CD14-positive monocyte (primary cell): ENCODE results near the gene HOXA1. TPM values are rescaled to one million over a fixed set of nuclear protein-coding genes. Genes with fewer than 3 reads are reported as not detected.

Experiments
- DNase-seq, 3 donors: peaks; one replicate each; pipeline ENCODE4 v3.0.0-alpha.2; 2011 to 2022
- H2AFZ ChIP-seq: 2 replicates; pipeline ENCODE4 v1.6.0; 2012; ENCODE audit warnings: mild to moderate bottlenecking, low read depth, low read length, inconsistent platforms; ENCODE audit not compliant: insufficient read depth, poor library complexity, severe bottlenecking
- H3K27ac ChIP-seq, 2 donors: 1 replicate in 1 of 2; 2 replicates in 1 of 2; pipeline ENCODE4 v1.5.1; 2012 to 2013; ENCODE audit warnings: low read length in 2 of 2, control low read depth in 1 of 2, inconsistent platforms in 1 of 2, low read depth in 1 of 2, mild to moderate bottlenecking in 1 of 2
- H3K27me3 ChIP-seq, 2 donors: one replicate each; pipeline versions ENCODE4 v1.6.0 to v1.6.1; 2011 to 2013; ENCODE audit warnings: low read length in 2 of 2; ENCODE audit not compliant: control insufficient read depth in 2 of 2, insufficient read depth in 2 of 2
- H3K36me3 ChIP-seq, 2 donors: replicated peaks in 1 of 2; 1 replicate in 1 of 2; 2 replicates in 1 of 2; pipeline versions ENCODE4 v1.5.1 to v1.6.1; 2012 to 2013; ENCODE audit warnings: low read length in 2 of 2, control low read depth in 1 of 2, inconsistent platforms in 1 of 2, mild to moderate bottlenecking in 1 of 2; ENCODE audit not compliant: insufficient read depth in 2 of 2, control insufficient read depth in 1 of 2
- H3K4me1 ChIP-seq, 2 donors: 1 replicate in 1 of 2; 2 replicates in 1 of 2; pipeline versions ENCODE4 v1.5.1 to v1.6.1; 2012 to 2013; ENCODE audit warnings: low read length in 2 of 2, control low read depth in 1 of 2, inconsistent platforms in 1 of 2, mild to moderate bottlenecking in 1 of 2, moderate library complexity in 1 of 2; ENCODE audit not compliant: insufficient read depth in 2 of 2, control insufficient read depth in 1 of 2
- H3K4me2 ChIP-seq: replicated peaks from 2 replicates; pipeline ENCODE3; 2012; ENCODE audit warnings: low read length, moderate library complexity, mild to moderate bottlenecking; ENCODE audit not compliant: poor library complexity, severe bottlenecking; ENCODE audit errors: extremely low read depth
- H3K4me3 ChIP-seq, 3 experiments: fragments of 200-600 bp in 1 of 3; sonication (generic) in 1 of 3; replicated peaks in 1 of 3; 1 replicate in 2 of 3; 2 replicates in 1 of 3; pipeline ENCODE4 v1.5.1; 2011 to 2013; ENCODE audit warnings: low read length in 3 of 3, mild to moderate bottlenecking in 3 of 3, control low read depth in 2 of 3, low read depth in 2 of 3, inconsistent platforms in 1 of 3, moderate library complexity in 1 of 3
- H3K79me2 ChIP-seq: 2 replicates; pipeline ENCODE4 v1.6.0; 2012; ENCODE audit warnings: mild to moderate bottlenecking, control low read depth, inconsistent platforms, low read length, moderate library complexity; ENCODE audit not compliant: insufficient read depth
- H3K9ac ChIP-seq: 2 replicates; pipeline ENCODE4 v1.6.0; 2017; ENCODE audit warnings: low read length, mild to moderate bottlenecking; ENCODE audit not compliant: insufficient read depth, poor library complexity, severe bottlenecking
- H3K9me3 ChIP-seq, 2 donors: replicated peaks in 1 of 2; 1 replicate in 1 of 2; 2 replicates in 1 of 2; pipeline versions ENCODE4 v1.5.1 to v1.6.1; 2012 to 2013; ENCODE audit warnings: low read length in 2 of 2, control low read depth in 1 of 2; ENCODE audit not compliant: control insufficient read depth in 1 of 2, insufficient read depth in 1 of 2
- H4K20me1 ChIP-seq: 2 replicates; pipeline ENCODE4 v1.6.0; 2012; ENCODE audit warnings: mild to moderate bottlenecking, low read length, control low read depth, moderate library complexity; ENCODE audit not compliant: insufficient read depth
- H3K27ac Mint-ChIP-seq, 7 donors: one replicate each; pipeline ENCODE4 v1.8.0; 2020; ENCODE audit warnings: mild to moderate bottlenecking in 7 of 7, mixed read lengths in 7 of 7, moderate library complexity in 6 of 7, inconsistent platforms in 2 of 7
- H3K27me3 Mint-ChIP-seq, 3 donors: one replicate each; pipeline ENCODE4 v1.8.0; 2021 to 2022; ENCODE audit warnings: low read depth in 3 of 3, mild to moderate bottlenecking in 3 of 3, mixed read lengths in 3 of 3, moderate library complexity in 3 of 3, inconsistent platforms in 1 of 3
- H3K36me3 Mint-ChIP-seq, 2 donors: one replicate each; pipeline ENCODE4 v1.8.0; 2020; ENCODE audit warnings: mixed read lengths in 2 of 2, inconsistent platforms in 1 of 2, mild to moderate bottlenecking in 1 of 2
- H3K4me1 Mint-ChIP-seq: one replicate; pipeline ENCODE4 v1.8.0; 2020; ENCODE audit warnings: mild to moderate bottlenecking, mixed read lengths
- H3K4me3 Mint-ChIP-seq, 2 donors: one replicate each; pipeline ENCODE4 v1.8.0; 2020; ENCODE audit warnings: mild to moderate bottlenecking in 2 of 2, mixed read lengths in 2 of 2, moderate library complexity in 1 of 2
- H3K9me3 Mint-ChIP-seq, 7 donors: one replicate each; pipeline ENCODE4 v1.8.0; 2020 to 2022; ENCODE audit warnings: mixed read lengths in 7 of 7, mild to moderate bottlenecking in 6 of 7, moderate library complexity in 6 of 7, inconsistent platforms in 2 of 7
- WGBS: methylation state at CpG from one replicate; pipeline ENCODE4 v1.1.5; 2013; ENCODE audit warnings: missing lambda C conversion rate; ENCODE audit not compliant: insufficient coverage; 5-methylcytosine and 5-hydroxymethylcytosine counted together
- intact Hi-C, 2 donors: fragments of 100-400 bp; cut with micrococcal nuclease; formaldehyde crosslinking; loops; one replicate each; pipeline versions ENCODE4 v1.15.0 to v1.15.1; 2023
- polyA plus RNA-seq, 3 donors: library from polyadenylated mRNA; depleted of rRNA in 1 of 3; unstranded in 2 of 3; stranded (reverse) in 1 of 3; fragments of 300-500 nt in 2 of 3; fragments of >200 nt in 1 of 3; fragmentation: Illumina TruSeq in 2 of 3; gene quantifications; 1 replicate in 2 of 3; 2 replicates in 1 of 3; pipeline ENCODE4 v1.2.3, GENCODE V29; 2012 to 2021
- TF ChIP-seq, protein P1 (sequence below): fragments of 200-600 bp; IDR thresholded peaks from one replicate; pipeline ENCODE4 v1.8.0; 2022; ENCODE audit warnings: antibody characterized with exemption, mild to moderate bottlenecking

HOXA1 gene
- polyA plus RNA-seq, 3 donors = 0.11 to 0.37 TPM; not detected in 1

DNA sequence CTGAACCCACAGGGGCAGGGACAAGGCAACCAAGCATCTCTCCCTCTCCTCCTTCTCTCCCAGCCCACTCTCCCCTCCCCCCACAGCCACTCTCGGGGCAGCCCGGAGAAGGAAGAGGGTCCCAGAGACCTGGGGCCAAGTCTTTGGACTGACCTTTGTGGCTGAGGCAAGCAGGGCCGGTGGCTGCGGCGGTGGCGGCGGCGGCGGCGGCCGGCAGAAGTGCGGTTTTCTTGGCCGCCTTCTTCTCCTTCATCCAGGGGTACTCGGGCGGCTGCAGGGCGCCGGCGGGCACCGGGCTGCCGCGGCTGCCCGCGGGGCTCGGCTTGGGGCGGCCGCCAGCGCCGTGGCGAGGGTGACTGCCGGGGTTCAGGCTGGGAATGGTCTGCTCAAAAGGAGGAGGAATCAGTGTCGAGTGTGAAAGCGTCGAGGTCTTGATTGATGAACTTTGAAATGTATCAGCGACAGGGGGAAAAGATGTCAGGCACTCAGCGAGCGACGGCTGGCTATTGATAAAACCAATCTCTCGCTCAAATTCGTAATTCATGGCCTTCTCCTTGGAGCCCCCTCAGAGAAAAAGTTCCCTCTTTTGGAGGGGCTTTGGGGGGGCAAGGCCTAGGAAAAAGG lies 6.3 kb upstream of the HOXA1 start:
- H3K79me2 ChIP-seq = peaks cover 20% of the 10 kb centered on the region
- H3K27me3 Mint-ChIP-seq = peaks cover 76 to 96% (median 84%) of the 10 kb centered on the region in 3 donors
- TF ChIP-seq, protein P1, sequence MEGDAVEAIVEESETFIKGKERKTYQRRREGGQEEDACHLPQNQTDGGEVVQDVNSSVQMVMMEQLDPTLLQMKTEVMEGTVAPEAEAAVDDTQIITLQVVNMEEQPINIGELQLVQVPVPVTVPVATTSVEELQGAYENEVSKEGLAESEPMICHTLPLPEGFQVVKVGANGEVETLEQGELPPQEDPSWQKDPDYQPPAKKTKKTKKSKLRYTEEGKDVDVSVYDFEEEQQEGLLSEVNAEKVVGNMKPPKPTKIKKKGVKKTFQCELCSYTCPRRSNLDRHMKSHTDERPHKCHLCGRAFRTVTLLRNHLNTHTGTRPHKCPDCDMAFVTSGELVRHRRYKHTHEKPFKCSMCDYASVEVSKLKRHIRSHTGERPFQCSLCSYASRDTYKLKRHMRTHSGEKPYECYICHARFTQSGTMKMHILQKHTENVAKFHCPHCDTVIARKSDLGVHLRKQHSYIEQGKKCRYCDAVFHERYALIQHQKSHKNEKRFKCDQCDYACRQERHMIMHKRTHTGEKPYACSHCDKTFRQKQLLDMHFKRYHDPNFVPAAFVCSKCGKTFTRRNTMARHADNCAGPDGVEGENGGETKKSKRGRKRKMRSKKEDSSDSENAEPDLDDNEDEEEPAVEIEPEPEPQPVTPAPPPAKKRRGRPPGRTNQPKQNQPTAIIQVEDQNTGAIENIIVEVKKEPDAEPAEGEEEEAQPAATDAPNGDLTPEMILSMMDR = no peak

DNA sequence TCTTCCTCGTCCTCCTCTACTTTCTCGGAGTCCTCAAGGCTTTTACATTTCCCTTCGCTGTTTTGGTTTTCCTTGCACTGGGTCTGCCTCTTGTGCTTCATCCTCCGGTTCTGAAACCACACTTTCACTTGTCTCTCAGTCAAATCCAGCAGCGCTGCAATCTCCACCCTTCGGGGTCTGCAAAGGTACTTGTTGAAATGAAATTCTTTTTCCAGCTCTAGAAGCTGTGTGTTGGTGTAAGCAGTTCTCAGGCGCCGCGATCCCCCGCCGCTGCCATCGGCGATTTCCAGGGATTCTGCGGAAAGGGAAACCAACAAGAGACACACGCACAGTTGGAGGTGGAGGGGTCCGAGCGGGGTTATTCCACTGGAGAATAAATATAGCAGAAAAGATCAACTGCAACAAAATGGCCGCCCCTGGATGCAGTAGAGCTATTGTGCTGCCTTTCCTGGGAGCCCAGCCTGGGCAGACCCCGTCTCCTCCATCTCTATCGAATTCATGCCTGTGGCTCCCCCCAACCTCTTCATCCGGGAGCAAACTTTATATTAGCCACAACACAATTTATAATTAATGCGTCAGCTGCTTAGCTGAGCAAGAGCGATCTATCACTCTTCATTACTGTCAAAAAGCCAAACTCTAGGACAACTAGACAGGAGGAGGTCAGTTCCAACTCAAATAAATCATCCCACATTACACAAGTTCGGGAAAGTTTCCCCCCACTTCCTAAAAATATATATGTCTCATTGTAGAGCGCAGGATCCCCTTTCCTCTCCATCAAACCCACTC lies 5.6 kb upstream of the HOXA1 start:
- DNase-seq = peak in 1 of 3 donors; percentile 21
- peaks cover 9 to 32% of the 10 kb centered on the region in 2 donors for H3K36me3 ChIP-seq
- H3K27me3 Mint-ChIP-seq = peaks cover 77 to 94% (median 84%) of the 10 kb centered on the region in 3 donors
- H3K36me3 Mint-ChIP-seq = peaks cover 54 to 57% of the 10 kb centered on the region in 2 donors
- peaks cover 0 to 24% of the 10 kb centered on the region in 2 donors for H3K9me3 ChIP-seq
- peaks cover 38 to 43% of the 10 kb centered on the region in 2 donors for H3K4me1 ChIP-seq
- H3K27ac Mint-ChIP-seq = no peak overlapping the region
- H4K20me1 ChIP-seq = peaks cover 83% of the 10 kb centered on the region
- peaks cover 50% of the 10 kb centered on the region for H3K4me1 Mint-ChIP-seq
- H2AFZ ChIP-seq = no peak overlapping the region
- H3K9me3 Mint-ChIP-seq = peaks cover 0 to 46% (median 19%) of the 10 kb centered on the region in 7 donors
- 98% methylated on average over 17 of the region's 25 CpGs for WGBS
- no peak overlapping the region for H3K9ac ChIP-seq
- peak overlapping the region; percentile 49 for H3K4me2 ChIP-seq
- H3K4me3 ChIP-seq = no peak overlapping the region
- peaks cover 27% of the 10 kb centered on the region for H3K79me2 ChIP-seq
- peaks cover 56 to 91% of the 10 kb centered on the region in 2 donors for H3K27me3 ChIP-seq
- H3K27ac ChIP-seq = no peak overlapping the region
- intact Hi-C loops = no loop called here
- H3K4me3 Mint-ChIP-seq = peak overlapping the region in 1 of 2 donors; percentile 79
- TF ChIP-seq, protein P1 = no peak

More for the DNA sequence above, 6.3 kb upstream of the HOXA1 start:
- Histone ChIP-seq H3K9me3 (peaks cover 0 to 24% of the 10 kb centered on the region in 2 donors), H2AFZ (no peak overlapping the region), H3K4me2 (peak overlapping the region; percentile 49), H3K36me3 (peaks cover 9 to 32% of the 10 kb centered on the region in 2 donors), H3K4me3 (no peak overlapping the region), H4K20me1 (peaks cover 82% of the 10 kb centered on the region), H3K27ac (no peak overlapping the region), H3K9ac (no peak overlapping the region), H3K4me1 (peaks cover 32 to 36% of the 10 kb centered on the region in 2 donors), H3K27me3 (peaks cover 56 to 92% of the 10 kb centered on the region in 2 donors)
- WGBS = 5% methylated on average over 29 of the region's 39 CpGs
- H3K27ac Mint-ChIP-seq = peak overlapping the region in 1 of 7 donors; percentile 3
- H3K36me3 Mint-ChIP-seq = peaks cover 54 to 57% of the 10 kb centered on the region in 2 donors
- H3K9me3 Mint-ChIP-seq = peaks cover 0 to 46% (median 19%) of the 10 kb centered on the region in 7 donors
- peak overlapping the region in 1 of 2 donors; percentile 88 for H3K4me3 Mint-ChIP-seq
- peaks cover 48% of the 10 kb centered on the region for H3K4me1 Mint-ChIP-seq
- intact Hi-C loops = no loop called here
- no peak for DNase-seq
